Measurements from ENCODE around the gene SSU72.

Gene SSU72

GRCh38 chr1:1614204-1614953 lies 39.7 kb upstream of the SSU72 start:
- in situ Hi-C loops (cut with HindIII; ENCODE audit: low pct_ligation_motif_present, low pct_unique_long_range_greater_than_20kb, low sequenced_read_pairs): no loop called here
- no peak for DNase-seq

DNA sequence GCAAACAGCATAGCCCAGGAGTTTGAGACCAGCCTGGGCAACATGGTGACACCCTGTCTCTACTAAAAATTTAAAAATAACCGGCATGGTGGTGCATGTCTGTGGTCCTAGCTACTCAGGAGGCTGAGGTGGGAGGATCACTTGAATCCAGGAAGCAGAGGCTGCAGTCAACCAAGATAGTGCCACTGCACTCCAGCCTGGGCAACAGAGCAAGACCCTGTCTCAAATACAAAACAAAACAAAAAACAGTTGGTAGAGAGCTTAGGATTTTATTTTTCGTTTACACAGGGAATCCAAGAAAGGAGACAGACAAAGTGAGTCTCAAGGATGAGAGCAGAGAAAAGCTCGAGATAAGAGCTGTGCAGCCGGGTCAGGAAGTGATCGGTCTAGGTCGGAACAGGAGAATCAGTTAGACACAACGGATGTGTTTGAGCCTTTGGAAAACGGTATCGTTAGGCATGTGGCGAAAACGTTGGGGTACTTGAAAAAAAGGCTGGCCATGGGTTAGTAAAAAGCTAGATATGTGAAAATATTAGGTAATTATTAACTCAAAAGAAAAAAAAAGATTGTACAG lies 38.9 kb upstream of the SSU72 start:
- no peak for DNase-seq
- in situ Hi-C loops (cut with HindIII; ENCODE audit: low pct_ligation_motif_present, low pct_unique_long_range_greater_than_20kb, low sequenced_read_pairs): no loop called here

DNA sequence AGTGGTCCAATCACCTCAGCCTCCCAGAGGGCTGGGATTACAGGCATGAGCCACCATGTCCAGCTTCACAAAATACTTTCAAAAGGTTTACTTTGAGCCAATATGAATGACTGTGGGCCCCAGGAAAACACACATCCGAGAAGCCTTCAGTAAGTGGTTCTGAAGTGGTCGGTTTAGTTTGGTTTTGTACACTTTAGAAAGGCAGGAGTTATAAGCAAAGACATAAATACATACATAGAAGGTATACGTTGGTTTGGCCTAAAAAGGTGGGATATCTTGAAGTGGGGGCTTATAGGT lies 37.4 kb upstream of the SSU72 start:
- no peak for DNase-seq
- in situ Hi-C loops (cut with HindIII; ENCODE audit: low pct_ligation_motif_present, low pct_unique_long_range_greater_than_20kb, low sequenced_read_pairs): no loop called here

- in situ Hi-C loops (cut with HindIII; ENCODE audit: low pct_ligation_motif_present, low pct_unique_long_range_greater_than_20kb, low sequenced_read_pairs): no loop called here
- DNase-seq: no peak
Measured at GRCh38 chr1:1610796-1611195, 36.1 kb upstream of the SSU72 start.

DNA sequence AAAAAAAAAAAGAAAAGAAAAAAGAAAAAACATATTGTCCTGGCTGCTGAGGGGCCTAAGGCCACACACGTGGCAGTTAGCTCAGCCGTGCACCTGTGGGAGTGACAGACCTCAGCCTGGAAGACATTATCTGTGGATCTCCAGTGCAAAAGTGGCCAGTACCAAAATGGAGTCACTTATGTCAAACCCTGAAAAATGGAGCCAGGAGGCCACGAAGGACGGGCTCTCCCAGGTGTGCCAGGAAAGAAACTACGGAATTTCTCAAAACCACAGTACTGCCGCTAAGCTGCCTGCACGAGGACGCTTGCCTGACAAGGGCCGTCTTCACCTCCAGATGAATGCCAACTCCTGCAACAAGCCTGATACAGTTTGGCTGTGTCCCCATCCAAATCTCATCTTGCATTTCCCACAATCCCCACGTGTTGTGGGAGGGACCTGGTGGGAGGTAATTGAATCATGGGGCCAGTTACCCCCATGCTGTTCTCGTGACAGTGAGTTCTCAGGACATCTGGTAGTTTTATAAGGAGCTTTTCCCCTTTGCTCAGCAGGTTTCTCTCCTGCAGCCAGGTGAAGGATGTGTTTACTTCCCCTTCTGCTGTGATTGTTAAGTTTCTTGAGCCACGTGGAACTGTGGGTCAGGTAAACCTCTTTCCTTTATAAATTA lies 35.3 kb upstream of the SSU72 start:
- no peak for DNase-seq
- in situ Hi-C loops (cut with HindIII; ENCODE audit: low pct_ligation_motif_present, low pct_unique_long_range_greater_than_20kb, low sequenced_read_pairs): no loop called here

GRCh38 chr1:1606232-1606631 lies 31.6 kb upstream of the SSU72 start:
- in situ Hi-C loops (cut with HindIII; ENCODE audit: low pct_ligation_motif_present, low pct_unique_long_range_greater_than_20kb, low sequenced_read_pairs): no loop called here
- no peak for DNase-seq

DNA sequence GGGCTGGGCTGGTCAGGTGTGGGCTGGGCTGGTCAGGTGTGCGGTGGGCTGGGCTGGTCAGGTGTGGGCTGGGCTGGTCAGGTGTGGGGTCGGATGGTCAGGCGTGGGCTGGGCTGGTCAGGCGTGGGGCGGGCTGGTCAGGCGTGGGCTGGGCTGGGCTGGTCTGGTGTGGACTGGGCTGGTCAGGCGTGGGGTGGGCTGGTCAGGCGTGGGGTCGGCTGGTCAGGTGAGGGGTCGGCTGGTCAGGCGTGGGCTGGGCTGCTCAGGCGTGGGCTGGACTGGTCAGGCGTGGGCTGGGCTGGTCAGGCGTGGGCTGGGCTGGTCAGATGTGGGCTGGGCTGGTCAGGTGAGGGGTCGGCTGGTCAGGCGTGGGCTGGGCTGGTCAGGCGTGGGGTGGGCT lies 31.1 kb upstream of the SSU72 start:
- in situ Hi-C loops (cut with HindIII; ENCODE audit: low pct_ligation_motif_present, low pct_unique_long_range_greater_than_20kb, low sequenced_read_pairs): no loop called here

GRCh38 chr1:1605034-1605591 lies 30.4 kb upstream of the SSU72 start:
- in situ Hi-C loops (cut with HindIII; ENCODE audit: low pct_ligation_motif_present, low pct_unique_long_range_greater_than_20kb, low sequenced_read_pairs): no loop called here
- DNase-seq: no peak

More for the DNA sequence above, 31.1 kb upstream of the SSU72 start:
- DNase-seq: no peak

- no peak for DNase-seq
- in situ Hi-C loops (cut with HindIII; ENCODE audit: low pct_ligation_motif_present, low pct_unique_long_range_greater_than_20kb, low sequenced_read_pairs): no loop called here
Measured at GRCh38 chr1:1604374-1605033, 29.8 kb upstream of the SSU72 start.

DNA sequence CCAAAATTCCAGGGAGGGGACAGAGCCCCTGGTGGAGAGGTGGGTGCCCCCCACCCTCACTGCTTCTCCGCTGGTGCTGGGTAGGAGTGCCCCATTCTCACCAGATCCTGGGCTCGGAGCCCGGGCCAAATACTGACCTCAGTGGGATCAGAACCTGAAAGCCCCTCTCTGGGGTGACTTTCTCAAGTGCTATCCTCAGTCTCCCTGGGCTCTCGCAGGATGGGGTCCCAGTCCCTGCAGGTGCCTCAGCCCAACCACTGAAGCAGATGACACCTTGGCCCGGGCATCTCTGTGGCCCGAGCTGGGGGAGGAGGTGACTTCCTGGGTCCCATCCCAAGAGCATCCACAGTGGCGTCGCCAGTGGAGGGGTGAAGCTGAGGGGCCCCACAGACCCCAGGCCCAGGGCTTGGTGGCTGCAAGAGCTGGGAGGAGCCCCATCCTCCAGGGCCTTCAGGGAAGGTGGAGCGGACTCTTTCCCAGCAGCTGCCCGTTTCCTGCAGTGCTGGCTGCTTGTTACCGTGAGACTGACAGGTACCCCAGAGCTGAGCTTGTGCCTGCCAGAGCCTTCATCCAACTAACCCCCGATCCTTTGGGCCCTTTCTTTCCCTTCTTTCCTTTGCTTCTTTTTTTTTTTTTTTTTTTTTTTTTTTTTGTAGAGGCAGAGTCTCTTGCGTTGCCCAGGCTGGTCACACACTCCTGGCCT lies 29.2 kb upstream of the SSU72 start:
- in situ Hi-C loops (cut with HindIII; ENCODE audit: low pct_ligation_motif_present, low pct_unique_long_range_greater_than_20kb, low sequenced_read_pairs): no loop called here
- DNase-seq: no peak

GRCh38 chr1:1602968-1603506 lies 28.4 kb upstream of the SSU72 start:
- in situ Hi-C loops (cut with HindIII; ENCODE audit: low pct_ligation_motif_present, low pct_unique_long_range_greater_than_20kb, low sequenced_read_pairs): no loop called here
- DNase-seq: no peak

- in situ Hi-C loops (cut with HindIII; ENCODE audit: low pct_ligation_motif_present, low pct_unique_long_range_greater_than_20kb, low sequenced_read_pairs): no loop called here
- no peak for DNase-seq
Measured at GRCh38 chr1:1602304-1602967, 27.8 kb upstream of the SSU72 start.

DNA sequence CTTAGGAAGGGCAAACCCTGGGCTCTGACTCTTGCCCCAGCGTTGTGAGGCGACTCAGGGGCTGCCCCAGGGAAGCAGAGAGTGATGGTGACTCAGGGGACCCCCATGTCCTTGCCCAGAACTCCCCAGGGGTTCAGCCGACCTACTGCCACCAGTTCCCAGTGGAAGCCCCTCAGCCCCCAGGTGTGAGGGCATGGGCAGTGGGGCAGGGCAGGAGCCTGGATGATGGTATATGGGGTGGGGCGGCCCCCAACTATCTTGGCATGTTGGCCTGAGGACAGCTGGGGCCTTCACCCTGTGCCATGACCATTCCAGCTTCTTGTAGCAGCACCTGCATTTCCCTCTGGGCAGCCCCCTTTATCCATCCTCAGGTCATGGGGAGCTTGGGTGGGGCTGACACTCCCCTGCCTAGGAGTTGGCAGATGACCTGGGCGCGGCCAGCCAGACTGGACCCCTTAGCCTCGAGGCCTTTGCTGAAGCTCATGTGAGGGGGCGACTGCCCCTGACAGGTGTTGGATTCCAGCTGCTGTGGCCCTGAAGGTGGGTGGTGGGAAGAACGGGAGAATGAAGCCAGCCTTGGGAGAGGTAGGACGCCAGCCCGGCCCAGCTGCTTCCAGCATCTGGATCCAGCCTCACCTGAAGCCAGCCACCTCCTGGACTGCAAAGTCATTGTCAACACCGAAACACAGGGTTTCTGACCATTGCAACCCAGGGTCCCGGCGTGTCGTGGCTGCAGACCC lies 27.1 kb upstream of the SSU72 start:
- DNase-seq: no peak
- in situ Hi-C loops (cut with HindIII; ENCODE audit: low pct_ligation_motif_present, low pct_unique_long_range_greater_than_20kb, low sequenced_read_pairs): no loop called here

GRCh38 chr1:1600861-1601563 lies 26.3 kb upstream of the SSU72 start:
- in situ Hi-C loops (cut with HindIII; ENCODE audit: low pct_ligation_motif_present, low pct_unique_long_range_greater_than_20kb, low sequenced_read_pairs): no loop called here
- DNase-seq: no peak

GRCh38 chr1:1599935-1600860 lies 25.5 kb upstream of the SSU72 start, which contains the start of gene FNDC10:
TSS of gene FNDC10 (minus strand) at chr1:1600135. CDS start at chr1:1600015, 120 bp downstream.
- in situ Hi-C loops (cut with HindIII; ENCODE audit: low pct_ligation_motif_present, low pct_unique_long_range_greater_than_20kb, low sequenced_read_pairs): no loop called here
- no peak for DNase-seq

Data from ACHN (cell line).